BE2C (cell line): ENCODE measurements around the gene BABAM2.

Experiments
- DNase-seq: peaks from one replicate; pipeline ENCODE4 v3.0.0-alpha.2; 2020
- H3K27me3 ChIP-seq: fragments of 250-450 bp; sonication (Bioruptor Pico); 2 replicates; pipeline ENCODE4 v1.5.1; 2020; ENCODE audit warnings: mild to moderate bottlenecking
- H3K36me3 ChIP-seq: fragments of 250-450 bp; sonication (Bioruptor Pico); 2 replicates; pipeline ENCODE4 v1.5.1; 2020; ENCODE audit warnings: mild to moderate bottlenecking
- H3K4me1 ChIP-seq: fragments of 250-450 bp; sonication (Bioruptor Pico); 2 replicates; pipeline ENCODE4 v1.5.1; 2020
- H3K4me3 ChIP-seq: 2 replicates; pipeline ENCODE4 v1.5.1; 2011; ENCODE audit warnings: low read depth, low read length
- H3K9me3 ChIP-seq: fragments of 250-450 bp; sonication (Bioruptor Pico); 2 replicates; pipeline ENCODE4 v1.5.1; 2020
- CTCF ChIP-seq: IDR thresholded peaks from 2 replicates; pipeline ENCODE4 v1.5.1; 2012; ENCODE audit warnings: mild to moderate bottlenecking, low read depth, low read length

The BABAM2 gene

GRCh38 chr2:28321426-28321825 lies 430.9 kb downstream of the BABAM2 start:
- Histone ChIP-seq H3K9me3 (no peaks in the 10 kb centered on the region), H3K27me3 (no peaks in the 10 kb centered on the region), H3K4me1 (peaks cover 25% of the 10 kb centered on the region), H3K36me3 (no peaks in the 10 kb centered on the region), H3K4me3 (no peak overlapping the region)
- no peak for TF ChIP-seq CTCF
- no peak for DNase-seq

GRCh38 chr2:28322051-28322450 lies 431.5 kb downstream of the BABAM2 start:
- no peaks in the 10 kb centered on the region for H3K36me3 ChIP-seq

DNA sequence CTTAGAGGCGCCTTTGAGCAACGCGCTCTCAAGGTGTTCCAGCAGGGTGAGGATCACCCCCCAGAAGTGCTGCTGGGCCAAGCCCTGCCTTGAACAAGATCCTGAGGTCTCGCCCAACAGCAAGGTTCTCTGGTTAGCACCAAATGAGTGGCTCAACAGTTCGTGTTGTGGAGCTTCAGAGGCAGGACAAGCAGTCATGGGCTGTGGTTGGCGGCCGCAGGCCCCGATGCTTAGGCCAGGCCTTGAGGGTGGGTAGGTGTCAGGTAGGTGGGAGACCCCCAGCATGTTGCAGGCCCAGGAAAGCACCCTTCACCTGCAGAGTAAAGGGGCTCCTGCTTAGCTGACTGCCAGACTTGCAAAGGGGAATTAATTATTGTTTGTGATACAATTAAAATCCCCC lies 431.9 kb downstream of the BABAM2 start:
- Histone ChIP-seq H3K9me3 (no peaks in the 10 kb centered on the region), H3K4me3 (no peak overlapping the region), H3K27me3 (no peaks in the 10 kb centered on the region), H3K36me3 (no peaks in the 10 kb centered on the region), H3K4me1 (peaks cover 28% of the 10 kb centered on the region)
- DNase-seq, result no peak
- TF ChIP-seq CTCF, result no peak

More at GRCh38 chr2:28322051-28322450, 431.5 kb downstream of the BABAM2 start:
- Histone ChIP-seq H3K9me3 (no peaks in the 10 kb centered on the region), H3K27me3 (no peaks in the 10 kb centered on the region), H3K4me3 (no peak overlapping the region), H3K4me1 (peaks cover 28% of the 10 kb centered on the region)
- no peak for TF ChIP-seq CTCF
- no peak for DNase-seq

GRCh38 chr2:28322981-28323396 lies 432.5 kb downstream of the BABAM2 start:
- Histone ChIP-seq H3K36me3 (no peaks in the 10 kb centered on the region), H3K4me1 (peaks cover 23% of the 10 kb centered on the region), H3K4me3 (no peak overlapping the region), H3K27me3 (no peaks in the 10 kb centered on the region), H3K9me3 (no peaks in the 10 kb centered on the region)
- no peak for TF ChIP-seq CTCF
- DNase-seq, result no peak

DNA sequence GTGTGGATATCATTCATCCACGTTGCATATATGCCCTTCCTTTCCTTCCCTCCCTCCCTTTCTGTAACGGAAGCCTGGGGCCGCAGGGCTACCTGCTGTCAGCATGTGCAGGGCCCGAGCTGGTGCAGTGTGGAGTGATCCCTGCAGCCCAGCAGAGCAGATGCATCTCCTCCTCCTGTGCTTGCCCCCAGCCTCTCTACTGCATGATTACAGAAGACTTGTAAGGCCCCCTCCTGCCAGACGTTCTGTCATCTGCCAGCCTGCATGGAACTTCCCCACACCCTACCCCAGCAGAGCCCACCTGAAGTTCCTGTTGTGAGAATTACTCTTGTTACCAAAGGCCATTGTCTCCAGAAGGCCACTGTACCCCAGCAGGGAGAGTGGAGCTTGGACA lies 434.6 kb downstream of the BABAM2 start:
- Histone ChIP-seq H3K27me3 (no peaks in the 10 kb centered on the region), H3K9me3 (no peaks in the 10 kb centered on the region), H3K4me3 (no peak overlapping the region), H3K36me3 (no peaks in the 10 kb centered on the region), H3K4me1 (peaks cover 17% of the 10 kb centered on the region)
- TF ChIP-seq CTCF, result no peak
- DNase-seq, result no peak

DNA sequence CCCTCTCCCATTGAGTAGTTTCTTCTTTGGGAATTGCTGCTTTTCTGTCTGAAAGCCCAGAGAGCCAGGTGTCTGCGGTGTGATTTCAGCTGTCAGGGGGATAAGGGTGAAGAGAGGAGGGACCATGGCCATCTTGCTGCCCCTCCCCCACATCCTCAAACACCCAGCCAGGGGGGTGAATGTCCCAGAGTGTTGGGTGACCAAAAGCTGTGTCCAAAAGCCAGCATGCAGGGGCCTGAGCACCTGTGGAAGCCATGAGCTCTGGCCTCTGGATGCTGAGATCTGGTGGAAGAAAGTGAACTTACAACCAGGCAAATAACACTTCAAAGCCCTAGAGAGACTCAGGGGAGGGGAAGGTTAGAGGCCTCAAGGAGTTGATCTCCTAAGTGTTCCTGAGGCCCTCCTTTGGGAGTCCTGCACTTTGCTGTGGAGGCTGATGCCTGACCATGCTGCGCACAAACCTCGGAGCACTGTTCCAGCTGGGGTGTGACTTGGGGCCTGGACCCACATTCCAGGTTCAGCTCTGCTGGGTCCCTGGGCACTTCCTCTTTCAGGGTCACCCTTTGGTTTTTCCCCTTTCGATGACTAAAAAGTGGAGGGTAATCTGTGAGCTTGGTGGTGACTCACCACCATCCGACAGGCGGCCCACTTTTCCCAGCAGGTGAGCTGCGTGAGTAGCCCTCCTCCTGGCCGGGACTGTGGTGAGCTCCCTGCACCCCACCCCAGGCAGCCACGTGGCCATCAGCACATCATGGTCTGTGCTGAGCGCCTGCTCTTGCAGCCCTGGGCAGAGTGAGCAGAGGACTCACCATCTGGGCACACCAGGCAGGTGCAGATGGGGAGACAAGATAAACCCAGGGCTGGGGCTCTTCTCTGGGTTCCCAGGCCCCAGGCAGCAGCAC lies 435.3 kb downstream of the BABAM2 start:
- Histone ChIP-seq H3K4me3 (no peak overlapping the region), H3K4me1 (peaks cover 17% of the 10 kb centered on the region), H3K36me3 (no peaks in the 10 kb centered on the region), H3K27me3 (no peaks in the 10 kb centered on the region), H3K9me3 (no peaks in the 10 kb centered on the region)
- no peak for TF ChIP-seq CTCF
- peak; percentile 62 for DNase-seq
